CD4-positive, alpha-beta T cell (primary cell): ENCODE results near the gene SMIM41. TPM values are rescaled to one million over a fixed set of nuclear protein-coding genes. Genes with fewer than 3 reads are reported as not detected.

Experiments
- ATAC-seq: fragments of 200-7000 bp; cut with Tn5 transposase; one replicate; pipeline ENCODE4 v1.10.0; 2022; ENCODE audit warnings: mild to moderate bottlenecking; ENCODE audit not compliant: poor library complexity
- CTCF ChIA-PET: fragments of 350-600 bp; sonication (Branson Sonifier 250); formaldehyde crosslinking; loops from one replicate; lab custom pipeline; 2021; ENCODE audit warnings: antibody characterized with exemption, inconsistent platforms; lab: Charles Lee
- POLR2A ChIA-PET: fragments of 350-600 bp; sonication (Branson Sonifier 250); formaldehyde crosslinking; loops from one replicate; lab custom pipeline; 2021; ENCODE audit warnings: antibody characterized with exemption, inconsistent platforms; lab: Charles Lee
- DNase-seq, 14 experiments: peaks; one replicate each; pipeline ENCODE4 v3.0.0-alpha.2; 2013 to 2020; ENCODE audit warnings: mixed read lengths in 2 of 14
- H3K27ac ChIP-seq, 2 donors: one replicate each; pipeline versions ENCODE4 v1.5.1 to v1.7.0; 2013; ENCODE audit warnings: low read length in 2 of 2, low read depth in 1 of 2, mild to moderate bottlenecking in 1 of 2
- H3K27me3 ChIP-seq, 2 experiments: 1 replicate in 1 of 2; 2 replicates in 1 of 2; pipeline versions ENCODE4 v1.6.1 to v1.7.0; 2013; ENCODE audit warnings: low read length in 2 of 2, control low read depth in 1 of 2, mild to moderate bottlenecking in 1 of 2, moderate library complexity in 1 of 2; ENCODE audit not compliant: insufficient read depth in 2 of 2, control insufficient read depth in 1 of 2
- H3K36me3 ChIP-seq: one replicate; pipeline ENCODE4 v1.6.1; 2013; ENCODE audit warnings: low read length, control low read depth; ENCODE audit not compliant: insufficient read depth
- H3K4me1 ChIP-seq: one replicate; pipeline ENCODE4 v1.6.1; 2013; ENCODE audit warnings: low read length, control low read depth; ENCODE audit not compliant: insufficient read depth
- H3K4me3 ChIP-seq: one replicate; pipeline ENCODE4 v1.5.1; 2013; ENCODE audit warnings: mild to moderate bottlenecking, low read length, moderate library complexity
- H3K9me3 ChIP-seq, 2 experiments: 1 replicate in 1 of 2; 2 replicates in 1 of 2; pipeline versions ENCODE4 v1.6.1 to v1.7.0; 2013; ENCODE audit warnings: low read length in 2 of 2, mild to moderate bottlenecking in 2 of 2, control low read depth in 1 of 2, moderate library complexity in 1 of 2; ENCODE audit not compliant: control insufficient read depth in 1 of 2, insufficient read depth in 1 of 2
- H3K27ac Mint-ChIP-seq: one replicate; pipeline ENCODE4 v1.8.0; 2020; ENCODE audit warnings: mixed read lengths
- H3K27me3 Mint-ChIP-seq: one replicate; pipeline ENCODE4 v1.8.0; 2021; ENCODE audit warnings: mixed read lengths
- H3K36me3 Mint-ChIP-seq: one replicate; pipeline ENCODE4 v1.8.0; 2021; ENCODE audit warnings: low read depth, mixed read lengths
- H3K4me1 Mint-ChIP-seq: one replicate; pipeline ENCODE4 v1.8.0; 2021; ENCODE audit warnings: low read depth, mixed read lengths
- H3K4me3 Mint-ChIP-seq: one replicate; pipeline ENCODE4 v1.8.0; 2020; ENCODE audit warnings: mild to moderate bottlenecking, mixed read lengths
- H3K9me3 Mint-ChIP-seq: one replicate; pipeline ENCODE4 v1.8.0; 2020; ENCODE audit warnings: mixed read lengths
- CTCF ChIP-seq: fragments of 200-600 bp; IDR thresholded peaks from one replicate; pipeline ENCODE4 v1.8.0; 2022; ENCODE audit warnings: antibody characterized with exemption, mild to moderate bottlenecking
- intact Hi-C, 2 experiments: fragments of 100-400 bp; cut with DNase I in 1 of 2; cut with micrococcal nuclease in 1 of 2; formaldehyde crosslinking; loops; one replicate each; pipeline versions ENCODE4 v1.15.1 to v1.9.0; 2023 to 2025; cut with DNase I, micrococcal nuclease
- total RNA-seq, 174 experiments: library from RNA in 2 of 174; stranded (reverse) in 2 of 174; gene quantifications; one replicate each; pipeline ENCODE4 v1.2.3 and lab custom pipeline; 2021 to 2026

The SMIM41 gene
- total RNA-seq, 2 experiments from 2014 or later, result not detected

DNA sequence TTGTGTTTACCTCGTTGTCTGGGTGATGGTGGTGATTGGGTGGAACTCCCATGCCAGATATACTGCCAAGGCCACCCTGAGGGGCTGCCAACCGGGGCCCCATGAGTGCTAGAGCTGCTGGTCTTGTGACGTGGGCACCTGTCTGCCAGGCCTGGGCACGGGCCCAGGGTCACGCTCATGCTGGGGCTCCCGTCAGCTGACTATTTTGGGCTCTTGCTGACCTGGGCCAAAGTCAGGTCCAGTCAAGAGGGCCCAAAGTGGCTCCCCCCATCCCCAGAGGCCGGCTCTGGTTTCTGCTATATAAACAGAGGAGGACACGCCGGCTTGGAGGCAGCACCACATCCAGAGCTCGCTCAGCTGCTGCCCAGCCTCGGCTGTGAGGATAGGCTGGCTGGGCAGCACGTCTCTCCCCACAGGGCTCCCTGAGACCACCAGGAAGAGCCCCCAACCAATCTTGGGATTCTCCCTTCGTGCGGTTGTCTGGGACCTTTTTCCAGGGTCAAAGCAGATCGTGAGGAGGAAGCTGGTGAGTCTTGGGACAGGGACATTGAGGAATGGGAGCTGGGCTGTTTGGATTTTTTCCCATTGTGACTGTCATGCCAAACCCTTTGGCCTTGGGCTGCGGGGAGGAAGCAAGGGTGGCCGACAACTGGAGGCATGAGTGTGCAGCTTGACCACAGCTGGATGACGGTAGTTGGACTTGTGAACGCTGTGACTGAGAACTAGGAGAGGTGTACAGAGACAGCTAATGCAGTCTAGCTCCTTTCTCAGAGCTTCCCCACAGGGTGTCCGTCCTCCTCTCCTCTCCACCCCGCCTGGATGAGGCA lies 35.9 kb upstream of the SMIM41 start:
- intact Hi-C loops, result no loop called here
- no peak for TF ChIP-seq CTCF
- peaks cover 30% of the 10 kb centered on the region for H3K4me1 ChIP-seq
- H3K4me3 ChIP-seq, result no peak overlapping the region
- Mint-ChIP-seq H3K36me3 (no peaks in the 10 kb centered on the region), H3K27ac (no peak overlapping the region), H3K27me3 (no peaks in the 10 kb centered on the region), H3K9me3 (no peaks in the 10 kb centered on the region), H3K4me1 (peaks cover 22% of the 10 kb centered on the region), H3K4me3 (no peak overlapping the region)
- H3K27ac ChIP-seq, result no peak overlapping the region
- H3K36me3 ChIP-seq, result no peaks in the 10 kb centered on the region
- H3K9me3 ChIP-seq, result no peaks in the 10 kb centered on the region
- ChIA-PET CTCF (interaction anchor here (1.1 kb wide), 1 partner anchor 39 kb away, joined by 3 read pairs; no protein-coding TSS in a partner anchor), POLR2A (interaction anchor here (1.6 kb wide), 1 partner anchor 26 kb away, joined by 9 read pairs; the partner anchor contains the start of gene ATG101)
- ATAC-seq, result no peak
- no peak for DNase-seq
- H3K27me3 ChIP-seq, result no peaks in the 10 kb centered on the region

GRCh38 chr12:52044292-52044983 lies 35.1 kb upstream of the SMIM41 start:
- H3K4me1 ChIP-seq, result peaks cover 28% of the 10 kb centered on the region
- H3K9me3 ChIP-seq, result no peaks in the 10 kb centered on the region
- H3K4me3 ChIP-seq, result no peak overlapping the region
- DNase-seq (no peak), ATAC-seq (no peak)
- ChIA-PET CTCF (no interaction called here), POLR2A (interaction anchor here (1.6 kb wide), 1 partner anchor 25 kb away, joined by 9 read pairs; the partner anchor contains the start of gene ATG101)
- Mint-ChIP-seq H3K36me3 (no peaks in the 10 kb centered on the region), H3K27me3 (no peaks in the 10 kb centered on the region), H3K9me3 (no peaks in the 10 kb centered on the region), H3K4me3 (no peak overlapping the region), H3K4me1 (peaks cover 21% of the 10 kb centered on the region), H3K27ac (no peak overlapping the region)
- H3K27me3 ChIP-seq, result no peaks in the 10 kb centered on the region
- intact Hi-C loops, result no loop called here
- no peaks in the 10 kb centered on the region for H3K36me3 ChIP-seq
- no peak overlapping the region for H3K27ac ChIP-seq
- no peak for TF ChIP-seq CTCF

GRCh38 chr12:52045794-52046199 lies 33.7 kb upstream of the SMIM41 start:
- H3K27ac Mint-ChIP-seq, result no peak overlapping the region
- intact Hi-C loops, result no loop called here
- TF ChIP-seq CTCF, result no peak
- H3K27me3 Mint-ChIP-seq, result no peaks in the 10 kb centered on the region
- no peaks in the 10 kb centered on the region for H3K36me3 Mint-ChIP-seq
- H3K4me1 ChIP-seq, result peaks cover 40% of the 10 kb centered on the region
- no peaks in the 10 kb centered on the region for H3K36me3 ChIP-seq
- no peak overlapping the region for H3K4me3 Mint-ChIP-seq
- H3K4me3 ChIP-seq, result no peak overlapping the region
- ATAC-seq (no peak), DNase-seq (peak in 3 of 14 experiments; percentile 43 to 60 (median 54))
- ChIA-PET CTCF (no interaction called here), POLR2A (no interaction called here)
- no peak overlapping the region for H3K27ac ChIP-seq
- peaks cover 29% of the 10 kb centered on the region for H3K4me1 Mint-ChIP-seq
- H3K9me3 Mint-ChIP-seq, result no peaks in the 10 kb centered on the region
- H3K27me3 ChIP-seq, result no peaks in the 10 kb centered on the region
- H3K9me3 ChIP-seq, result no peaks in the 10 kb centered on the region
